H1 (cell line): ENCODE measurements around the gene TLR7. TPM values are rescaled to one million over a fixed set of nuclear protein-coding genes. Genes with fewer than 3 reads are reported as not detected.

Source experiments
- CHD1 ChIP-seq: IDR thresholded peaks from 2 replicates; pipeline ENCODE4 v1.6.1; 2012; ENCODE audit warnings: low read depth, low read length, improper control_type of control experiment
- CHD2 ChIP-seq: IDR thresholded peaks from 2 replicates; pipeline ENCODE4 v1.6.1; 2012; ENCODE audit warnings: low read length, improper control_type of control experiment
- KDM1A ChIP-seq: fragments of 200-600, 300-600 bp; sonication (generic); IDR thresholded peaks from 2 replicates; pipeline ENCODE4 v1.7.1; 2016; ENCODE audit warnings: mild to moderate bottlenecking, low read length, borderline replicate concordance
- polyA plus RNA-seq, 7 experiments: library from polyadenylated mRNA; depleted of rRNA in 3 of 7; stranded (reverse) in 5 of 7; unstranded in 2 of 7; fragments of >200 nt in 5 of 7; fragments of 200-250 nt in 2 of 7; gene quantifications; 1 replicate in 5 of 7; 2 replicates in 1 of 7; 4 replicates in 1 of 7; pipeline versions ENCODE4 v1.2.1 to v1.2.3, GENCODE V29; 2011 to 2013; ENCODE audit warnings: missing spikeins in 2 of 7, mixed read lengths in 2 of 7
- total RNA-seq: library from RNA; stranded (reverse); fragmentation: NEBNext Ultra II Directional; extraction: Animal tissue kit (Norgen Biotek cat#: 25700); gene quantifications from 2 replicates; pipeline ENCODE4 v1.2.1, GENCODE V29; 2021
- TF ChIP-seq, protein P1 (sequence below): fragments of 300-600 bp; sonication (generic); IDR thresholded peaks from 2 replicates; pipeline ENCODE4 v1.7.1; 2012; ENCODE audit warnings: low read length, moderate library complexity, mild to moderate bottlenecking, inconsistent platforms; ENCODE audit not compliant: insufficient replicate concordance

TLR7 gene
- total and polyA plus RNA-seq, 2 of the 8 experiments (the other 6 are each of a cell fraction or from before 2014, with no cell fraction given): 0.02 TPM; not detected in 1

DNA sequence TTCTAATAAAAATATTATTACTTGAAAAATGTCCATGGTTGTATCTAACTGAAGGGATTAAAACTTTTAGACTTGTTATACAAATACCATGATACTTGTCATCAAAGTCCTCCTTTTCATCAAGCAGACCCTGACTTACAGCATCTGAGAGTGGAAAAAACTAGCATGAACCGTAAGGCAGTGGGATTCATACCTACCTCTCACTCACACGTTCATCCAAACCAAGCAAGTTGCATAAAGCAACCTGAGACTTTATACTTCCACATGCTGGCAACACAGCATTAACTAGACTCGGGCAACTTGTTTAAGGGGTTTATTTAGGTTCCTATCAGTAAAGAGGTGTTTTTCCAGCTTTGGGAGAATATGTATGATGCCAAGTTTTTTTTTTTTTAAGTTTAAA is 22.6 kb upstream of the TLR7 start (continued):
- TF ChIP-seq CHD1: no peak
- no peak for TF ChIP-seq KDM1A
- TF ChIP-seq CHD2: no peak
- TF ChIP-seq, protein P1, sequence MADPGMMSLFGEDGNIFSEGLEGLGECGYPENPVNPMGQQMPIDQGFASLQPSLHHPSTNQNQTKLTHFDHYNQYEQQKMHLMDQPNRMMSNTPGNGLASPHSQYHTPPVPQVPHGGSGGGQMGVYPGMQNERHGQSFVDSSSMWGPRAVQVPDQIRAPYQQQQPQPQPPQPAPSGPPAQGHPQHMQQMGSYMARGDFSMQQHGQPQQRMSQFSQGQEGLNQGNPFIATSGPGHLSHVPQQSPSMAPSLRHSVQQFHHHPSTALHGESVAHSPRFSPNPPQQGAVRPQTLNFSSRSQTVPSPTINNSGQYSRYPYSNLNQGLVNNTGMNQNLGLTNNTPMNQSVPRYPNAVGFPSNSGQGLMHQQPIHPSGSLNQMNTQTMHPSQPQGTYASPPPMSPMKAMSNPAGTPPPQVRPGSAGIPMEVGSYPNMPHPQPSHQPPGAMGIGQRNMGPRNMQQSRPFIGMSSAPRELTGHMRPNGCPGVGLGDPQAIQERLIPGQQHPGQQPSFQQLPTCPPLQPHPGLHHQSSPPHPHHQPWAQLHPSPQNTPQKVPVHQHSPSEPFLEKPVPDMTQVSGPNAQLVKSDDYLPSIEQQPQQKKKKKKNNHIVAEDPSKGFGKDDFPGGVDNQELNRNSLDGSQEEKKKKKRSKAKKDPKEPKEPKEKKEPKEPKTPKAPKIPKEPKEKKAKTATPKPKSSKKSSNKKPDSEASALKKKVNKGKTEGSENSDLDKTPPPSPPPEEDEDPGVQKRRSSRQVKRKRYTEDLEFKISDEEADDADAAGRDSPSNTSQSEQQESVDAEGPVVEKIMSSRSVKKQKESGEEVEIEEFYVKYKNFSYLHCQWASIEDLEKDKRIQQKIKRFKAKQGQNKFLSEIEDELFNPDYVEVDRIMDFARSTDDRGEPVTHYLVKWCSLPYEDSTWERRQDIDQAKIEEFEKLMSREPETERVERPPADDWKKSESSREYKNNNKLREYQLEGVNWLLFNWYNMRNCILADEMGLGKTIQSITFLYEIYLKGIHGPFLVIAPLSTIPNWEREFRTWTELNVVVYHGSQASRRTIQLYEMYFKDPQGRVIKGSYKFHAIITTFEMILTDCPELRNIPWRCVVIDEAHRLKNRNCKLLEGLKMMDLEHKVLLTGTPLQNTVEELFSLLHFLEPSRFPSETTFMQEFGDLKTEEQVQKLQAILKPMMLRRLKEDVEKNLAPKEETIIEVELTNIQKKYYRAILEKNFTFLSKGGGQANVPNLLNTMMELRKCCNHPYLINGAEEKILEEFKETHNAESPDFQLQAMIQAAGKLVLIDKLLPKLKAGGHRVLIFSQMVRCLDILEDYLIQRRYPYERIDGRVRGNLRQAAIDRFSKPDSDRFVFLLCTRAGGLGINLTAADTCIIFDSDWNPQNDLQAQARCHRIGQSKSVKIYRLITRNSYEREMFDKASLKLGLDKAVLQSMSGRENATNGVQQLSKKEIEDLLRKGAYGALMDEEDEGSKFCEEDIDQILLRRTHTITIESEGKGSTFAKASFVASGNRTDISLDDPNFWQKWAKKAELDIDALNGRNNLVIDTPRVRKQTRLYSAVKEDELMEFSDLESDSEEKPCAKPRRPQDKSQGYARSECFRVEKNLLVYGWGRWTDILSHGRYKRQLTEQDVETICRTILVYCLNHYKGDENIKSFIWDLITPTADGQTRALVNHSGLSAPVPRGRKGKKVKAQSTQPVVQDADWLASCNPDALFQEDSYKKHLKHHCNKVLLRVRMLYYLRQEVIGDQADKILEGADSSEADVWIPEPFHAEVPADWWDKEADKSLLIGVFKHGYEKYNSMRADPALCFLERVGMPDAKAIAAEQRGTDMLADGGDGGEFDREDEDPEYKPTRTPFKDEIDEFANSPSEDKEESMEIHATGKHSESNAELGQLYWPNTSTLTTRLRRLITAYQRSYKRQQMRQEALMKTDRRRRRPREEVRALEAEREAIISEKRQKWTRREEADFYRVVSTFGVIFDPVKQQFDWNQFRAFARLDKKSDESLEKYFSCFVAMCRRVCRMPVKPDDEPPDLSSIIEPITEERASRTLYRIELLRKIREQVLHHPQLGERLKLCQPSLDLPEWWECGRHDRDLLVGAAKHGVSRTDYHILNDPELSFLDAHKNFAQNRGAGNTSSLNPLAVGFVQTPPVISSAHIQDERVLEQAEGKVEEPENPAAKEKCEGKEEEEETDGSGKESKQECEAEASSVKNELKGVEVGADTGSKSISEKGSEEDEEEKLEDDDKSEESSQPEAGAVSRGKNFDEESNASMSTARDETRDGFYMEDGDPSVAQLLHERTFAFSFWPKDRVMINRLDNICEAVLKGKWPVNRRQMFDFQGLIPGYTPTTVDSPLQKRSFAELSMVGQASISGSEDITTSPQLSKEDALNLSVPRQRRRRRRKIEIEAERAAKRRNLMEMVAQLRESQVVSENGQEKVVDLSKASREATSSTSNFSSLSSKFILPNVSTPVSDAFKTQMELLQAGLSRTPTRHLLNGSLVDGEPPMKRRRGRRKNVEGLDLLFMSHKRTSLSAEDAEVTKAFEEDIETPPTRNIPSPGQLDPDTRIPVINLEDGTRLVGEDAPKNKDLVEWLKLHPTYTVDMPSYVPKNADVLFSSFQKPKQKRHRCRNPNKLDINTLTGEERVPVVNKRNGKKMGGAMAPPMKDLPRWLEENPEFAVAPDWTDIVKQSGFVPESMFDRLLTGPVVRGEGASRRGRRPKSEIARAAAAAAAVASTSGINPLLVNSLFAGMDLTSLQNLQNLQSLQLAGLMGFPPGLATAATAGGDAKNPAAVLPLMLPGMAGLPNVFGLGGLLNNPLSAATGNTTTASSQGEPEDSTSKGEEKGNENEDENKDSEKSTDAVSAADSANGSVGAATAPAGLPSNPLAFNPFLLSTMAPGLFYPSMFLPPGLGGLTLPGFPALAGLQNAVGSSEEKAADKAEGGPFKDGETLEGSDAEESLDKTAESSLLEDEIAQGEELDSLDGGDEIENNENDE: no peak
- TF ChIP-seq, all 59 proteins: peak for 0
